ENCODE results near the gene MAD1L1. TPM values are rescaled to one million over a fixed set of nuclear protein-coding genes. Genes with fewer than 3 reads are reported as not detected.

MAD1L1 gene
- total and polyA plus RNA-seq, 2 donors (not counting 3 experiments of a cell fraction or from before 2014, with no cell fraction given): 34.1 to 42.3 TPM

DNA sequence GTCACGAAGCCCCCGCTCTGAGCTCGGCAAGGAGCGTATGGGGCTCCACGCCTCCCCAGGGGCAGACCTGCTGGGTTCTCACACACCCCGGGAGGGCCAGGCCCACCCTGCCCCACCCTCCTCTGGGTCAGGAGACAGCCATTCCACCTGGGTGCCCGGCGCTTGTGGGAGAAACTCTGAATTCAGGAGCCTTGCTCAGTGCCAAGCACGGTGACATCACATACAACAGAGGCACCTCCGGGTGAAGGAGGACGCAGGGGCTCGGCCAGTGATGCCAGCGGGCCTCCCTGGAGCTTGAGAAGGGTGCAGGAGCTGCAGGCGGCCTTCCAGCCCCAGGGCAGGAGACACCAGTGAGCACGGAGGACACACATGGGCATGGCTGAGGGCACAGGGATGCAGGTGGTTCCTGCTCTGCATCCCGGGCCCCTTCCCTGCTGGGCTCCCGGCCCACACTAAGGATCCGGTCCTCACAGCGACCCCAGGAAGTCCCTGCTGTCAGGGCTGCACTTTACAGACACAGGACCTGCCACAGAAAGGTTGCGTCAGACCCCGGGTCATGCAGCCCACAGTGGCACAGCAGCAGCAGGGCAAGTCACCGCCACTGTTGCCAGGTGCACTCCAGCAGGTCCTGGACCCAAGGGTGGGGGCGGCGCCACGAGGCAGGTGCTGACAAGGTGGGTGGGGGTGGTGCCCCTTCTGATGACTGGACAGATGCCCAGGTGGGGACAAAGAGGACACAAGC lies 108.0 kb downstream of the MAD1L1 start:
- no peaks in the 10 kb centered on the region for H3K4me1 ChIP-seq (ENCODE audit: control insufficient read depth, extremely low read depth, insufficient read depth, low read length)
- POLR2A ChIA-PET: no interaction called here
- H3K79me2 ChIP-seq (ENCODE audit: control insufficient read depth, insufficient read depth, low read length): no peaks in the 10 kb centered on the region
- no peak overlapping the region for H2AFZ ChIP-seq (ENCODE audit: low read depth, low read length)
- no peak overlapping the region for H3K4me3 ChIP-seq (replicated peaks in 1 of 3; ENCODE audit: insufficient read depth in 1 of 3, low read depth in 1 of 3, low read length in 3 of 3)
- no peaks in the 10 kb centered on the region for H3K9me3 ChIP-seq (replicated peaks; ENCODE audit: control insufficient read depth, insufficient read depth, low read length)
- no peak overlapping the region for H3K27ac ChIP-seq (ENCODE audit: insufficient read depth, low read depth, low read length)
- TF ChIP-seq, protein P1, sequence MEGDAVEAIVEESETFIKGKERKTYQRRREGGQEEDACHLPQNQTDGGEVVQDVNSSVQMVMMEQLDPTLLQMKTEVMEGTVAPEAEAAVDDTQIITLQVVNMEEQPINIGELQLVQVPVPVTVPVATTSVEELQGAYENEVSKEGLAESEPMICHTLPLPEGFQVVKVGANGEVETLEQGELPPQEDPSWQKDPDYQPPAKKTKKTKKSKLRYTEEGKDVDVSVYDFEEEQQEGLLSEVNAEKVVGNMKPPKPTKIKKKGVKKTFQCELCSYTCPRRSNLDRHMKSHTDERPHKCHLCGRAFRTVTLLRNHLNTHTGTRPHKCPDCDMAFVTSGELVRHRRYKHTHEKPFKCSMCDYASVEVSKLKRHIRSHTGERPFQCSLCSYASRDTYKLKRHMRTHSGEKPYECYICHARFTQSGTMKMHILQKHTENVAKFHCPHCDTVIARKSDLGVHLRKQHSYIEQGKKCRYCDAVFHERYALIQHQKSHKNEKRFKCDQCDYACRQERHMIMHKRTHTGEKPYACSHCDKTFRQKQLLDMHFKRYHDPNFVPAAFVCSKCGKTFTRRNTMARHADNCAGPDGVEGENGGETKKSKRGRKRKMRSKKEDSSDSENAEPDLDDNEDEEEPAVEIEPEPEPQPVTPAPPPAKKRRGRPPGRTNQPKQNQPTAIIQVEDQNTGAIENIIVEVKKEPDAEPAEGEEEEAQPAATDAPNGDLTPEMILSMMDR (IDR thresholded peaks at IDR 0.05; ENCODE audit: extremely low read depth in 1 of 2, insufficient read depth in 1 of 2, low read depth in 1 of 2, low read length in 2 of 2): no peak
- TF ChIP-seq FOS (IDR thresholded peaks at IDR 0.05; ENCODE audit: borderline replicate concordance, insufficient read depth, low read length) (no peak), GATA2 (IDR thresholded peaks at IDR 0.05; ENCODE audit: insufficient read depth, insufficient read length, low read depth, low read length) (no peak), JUN (IDR thresholded peaks at IDR 0.05; ENCODE audit: borderline replicate concordance, insufficient read depth, insufficient read length, low read depth) (no peak), MYC (IDR thresholded peaks at IDR 0.05; ENCODE audit: low read depth, low read length) (no peak), POLR2A (IDR thresholded peaks at IDR 0.05; ENCODE audit: low read depth, low read length) (no peak), POLR2AphosphoS5 (IDR thresholded peaks at IDR 0.05; ENCODE audit: insufficient read depth, low read depth, low read length) (no peak), EZH2 (IDR thresholded peaks at IDR 0.05; ENCODE audit: borderline replicate concordance, low read depth, low read length, severe bottlenecking) (no peak)
- TF ChIP-seq, protein P2, sequence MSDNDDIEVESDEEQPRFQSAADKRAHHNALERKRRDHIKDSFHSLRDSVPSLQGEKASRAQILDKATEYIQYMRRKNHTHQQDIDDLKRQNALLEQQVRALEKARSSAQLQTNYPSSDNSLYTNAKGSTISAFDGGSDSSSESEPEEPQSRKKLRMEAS (IDR thresholded peaks at IDR 0.05; ENCODE audit: insufficient read depth, insufficient read length): no peak
- H3K4me2 ChIP-seq (ENCODE audit: insufficient read depth, low read length): no peak overlapping the region
- CTCF ChIA-PET: no interaction called here
- H3K9ac ChIP-seq (replicated peaks; ENCODE audit: extremely low read depth, insufficient read depth, low read length): no peak overlapping the region
- BruUV-seq (replicated peaks): no TSS peak
- no peaks in the 10 kb centered on the region for H3K36me3 ChIP-seq (ENCODE audit: control insufficient read depth in 2 of 2, extremely low read depth in 1 of 2, insufficient read depth in 2 of 2, low read length in 2 of 2)
- intact Hi-C loops (cut with micrococcal nuclease) (no loop called here), dilution Hi-C loops (cut with MboI; ENCODE audit: extremely low pct_ligation_motif_present, low sequenced_read_pairs) (no loop called here)
- FAIRE-seq (no peak), DNase-seq (ENCODE audit: low read depth, low spot score) (no peak)
- no peaks in the 10 kb centered on the region for H3K27me3 ChIP-seq (ENCODE audit: control insufficient read depth in 2 of 2, insufficient read depth in 2 of 2, low read length in 2 of 2)
- no peaks in the 10 kb centered on the region for H3K9me1 ChIP-seq (replicated peaks; ENCODE audit: control insufficient read depth, extremely low read depth, insufficient read depth, low read length)
- no peaks in the 10 kb centered on the region for H4K20me1 ChIP-seq (replicated peaks; ENCODE audit: control insufficient read depth, extremely low read depth, insufficient read depth, low read length)
